K562 (cell line): ENCODE data around the gene NDUFV2. TPM values are rescaled to one million over a fixed set of nuclear protein-coding genes. Genes with fewer than 3 reads are reported as not detected.

Experiments
- ATF1 ChIP-seq, 2 experiments: fragments of 450-650 bp in 1 of 2; IDR thresholded peaks; 2 replicates each; pipeline ENCODE4 v1.6.1; 2016; ENCODE audit warnings: missing compliant biosample characterization in 1 of 2, missing genetic modification characterization in 1 of 2
- DACH1 ChIP-seq: fragments of 450-650 bp; IDR thresholded peaks from 2 replicates; pipeline ENCODE4 v1.6.1; 2018; ENCODE audit not compliant: partially characterized antibody
- EP400 ChIP-seq: fragments of 450-650 bp; IDR thresholded peaks from 2 replicates; pipeline ENCODE4 v1.6.1; 2017; ENCODE audit warnings: antibody characterized with exemption, mild to moderate bottlenecking, moderate library complexity
- GABPA ChIP-seq: fragments of 200-800 bp; sonication (Bioruptor generic); conservative IDR thresholded peaks from 2 replicates; pipeline ENCODE4 v1.6.1; 2016; ENCODE audit warnings: low read depth, missing genetic modification characterization, missing compliant biosample characterization
- GMEB1 ChIP-seq: fragments of 250-450 bp; sonication (Bioruptor Pico); IDR thresholded peaks from 2 replicates; pipeline ENCODE4 v1.4.0; 2020; ENCODE audit warnings: mild to moderate bottlenecking
- GTF3C2 ChIP-seq: IDR thresholded peaks from 3 replicates; pipeline ENCODE4 v1.6.1; 2011; ENCODE audit warnings: borderline replicate concordance, mild to moderate bottlenecking, moderate library complexity; ENCODE audit not compliant: insufficient read length; ENCODE audit errors: extremely low read depth
- HNRNPK ChIP-seq: fragments of 200-400 bp; formaldehyde crosslinking; IDR thresholded peaks from one replicate; pipeline ENCODE4 v1.6.1; 2018; ENCODE audit warnings: mild to moderate bottlenecking, low read depth, low read length; ENCODE audit not compliant: poor library complexity, severe bottlenecking
- HSF4 ChIP-seq: fragments of 250-450 bp; sonication (Bioruptor Pico); IDR thresholded peaks from 2 replicates; pipeline ENCODE4 v2.1.2; 2022; ENCODE audit warnings: mild to moderate bottlenecking, moderate library complexity, borderline replicate concordance
- KAT7 ChIP-seq: sonication (generic); formaldehyde crosslinking; IDR thresholded peaks from 2 replicates; pipeline ENCODE4 v1.8.0; 2022; ENCODE audit warnings: missing genetic modification reagents, mild to moderate bottlenecking, borderline replicate concordance
- MYNN ChIP-seq, 2 experiments: sonication (generic); formaldehyde crosslinking in 1 of 2; IDR thresholded peaks; 2 replicates each; pipeline versions ENCODE4 v1.5.0 to v1.6.1; 2016 to 2020; ENCODE audit warnings: antibody characterized with exemption in 1 of 2, missing genetic modification reagents in 1 of 2
- NEUROD1 ChIP-seq: fragments of 150-350 bp; IDR thresholded peaks from 2 replicates; pipeline ENCODE4 v1.6.1; 2014; ENCODE audit warnings: borderline replicate concordance, low read length, low read depth; ENCODE audit not compliant: partially characterized antibody
- NFRKB ChIP-seq: fragments of 450-650 bp; IDR thresholded peaks from 2 replicates; pipeline ENCODE4 v1.6.1; 2016; ENCODE audit warnings: low read depth
- PTTG1 ChIP-seq: fragments of 450-650 bp; IDR thresholded peaks from 2 replicates; pipeline ENCODE4 v1.6.1; 2016; ENCODE audit warnings: low read depth, mild to moderate bottlenecking, missing genetic modification characterization, missing compliant biosample characterization
- THRAP3 ChIP-seq: fragments of 450-650 bp; IDR thresholded peaks from 2 replicates; pipeline ENCODE4 v1.6.1; 2016; ENCODE audit warnings: mild to moderate bottlenecking, inconsistent platforms, borderline replicate concordance
- ZBTB26 ChIP-seq: fragments of 450-650 bp; formaldehyde crosslinking; IDR thresholded peaks from 2 replicates; pipeline ENCODE4 v1.4.0; 2022; ENCODE audit warnings: missing genetic modification characterization
- ZMIZ1 ChIP-seq, 2 experiments: fragments of 150-350 bp in 1 of 2; IDR thresholded peaks; 2 replicates each; pipeline ENCODE4 v1.6.1; 2012 to 2016; ENCODE audit warnings: low read depth in 2 of 2, low read length in 2 of 2, mild to moderate bottlenecking in 1 of 2, moderate library complexity in 1 of 2
- polyA plus RNA-seq, 8 experiments: library from polyadenylated mRNA; depleted of rRNA in 4 of 8; stranded (reverse) in 5 of 8; unstranded in 3 of 8; fragments of >200 nt; fragmentation: Nextera tagmentation in 2 of 8; fragmentation: Illumina TruSeq in 1 of 8; extraction: Ambion mirVana in 2 of 8; extraction: Trizol in 1 of 8; gene quantifications; 2 replicates each; pipeline versions ENCODE4 v1.2.1 to v1.2.3, GENCODE V29; 2011 to 2014; ENCODE audit warnings: inconsistent platforms in 1 of 8, missing spikeins in 1 of 8
- total RNA-seq, 7 experiments: library from RNA; depleted of rRNA in 6 of 7; stranded (reverse); fragments of >200 nt in 6 of 7; fragmentation: Illumina TruSeq in 2 of 7; extraction: Trizol in 2 of 7; gene quantifications; 2 replicates each; pipeline versions ENCODE4 v1.2.1 to v1.2.3, GENCODE V29; 2011 to 2021; ENCODE audit warnings: low replicate concordance in 1 of 7

The NDUFV2 gene
- total and polyA plus RNA-seq, 9 of the 15 experiments (the other 6 are each of a cell fraction or from before 2014, with no cell fraction given) = 213 to 550 (median 384) TPM

- TF ChIP-seq HNRNPK = no peak
- peak; percentile 69 for TF ChIP-seq GMEB1 (CRISPR knock-in tag)
- no peak for TF ChIP-seq GABPA (tag)
- TF ChIP-seq MYNN (IDR thresholded peaks at IDR 0.05) = no peak
- no peak for TF ChIP-seq MYNN (CRISPR knock-in tag; IDR thresholded peaks at IDR 0.05)
- TF ChIP-seq NFRKB = no peak
- 0 out of 2 replicates have a peak, but pooled peaks have one; percentile 45 for TF ChIP-seq ZBTB26 (CRISPR knock-in tag)
- 0 out of 2 replicates have a peak, but pooled peaks have one; percentile 34 for TF ChIP-seq THRAP3
- no peak for TF ChIP-seq KAT7 (CRISPR knock-in tag)
- no peak for TF ChIP-seq HSF4 (CRISPR knock-in tag)
- TF ChIP-seq GTF3C2 = no peak
- no peak for TF ChIP-seq ZMIZ1 (IDR thresholded peaks at IDR 0.05; ENCODE audit: low read depth in 2 of 2, low read length in 2 of 2)
- TF ChIP-seq EP400 = no peak
- TF ChIP-seq ATF1 (CRISPR knock-in tag; IDR thresholded peaks at IDR 0.05) = no peak
- TF ChIP-seq ATF1 (tag; IDR thresholded peaks at IDR 0.05) = peak; percentile 73
- no peak for TF ChIP-seq DACH1
- TF ChIP-seq PTTG1 (tag) = no peak
- no peak for TF ChIP-seq NEUROD1
These were observed 34.9 kb downstream of the NDUFV2 start (continued) for GRCh38 chr18:9137168-9138066.
